MM.1S (cell line): ENCODE measurements around the gene TIMM21.

Experiments
- DNase-seq: peaks from one replicate; pipeline ENCODE4 v3.0.0-alpha.2; 2015
- H2AFZ ChIP-seq: fragments of 300-600 bp; sonication (generic); 2 replicates; pipeline ENCODE4 v1.6.0; 2016; ENCODE audit warnings: antibody characterized with exemption, low read length
- H3F3A ChIP-seq: fragments of 300-600 bp; sonication (generic); 2 replicates; pipeline ENCODE4 v1.6.1; 2016; ENCODE audit warnings: mild to moderate bottlenecking, antibody characterized with exemption, low read length, moderate library complexity, mixed read lengths; ENCODE audit not compliant: insufficient read depth
- H3K27ac ChIP-seq: fragments of 300-600 bp; sonication (generic); 2 replicates; pipeline ENCODE4 v1.5.1; 2016; ENCODE audit warnings: mild to moderate bottlenecking, low read length
- H3K27me3 ChIP-seq: fragments of 300-600 bp; sonication (generic); replicated peaks from 2 replicates; pipeline ENCODE4 v1.6.0; 2016; ENCODE audit warnings: low read length; ENCODE audit not compliant: insufficient read depth
- H3K36me3 ChIP-seq: fragments of 300-600 bp; sonication (generic); replicated peaks from 2 replicates; pipeline ENCODE4 v1.6.1; 2016; ENCODE audit warnings: mild to moderate bottlenecking, low read length, mixed read lengths; ENCODE audit not compliant: insufficient read depth
- H3K4me1 ChIP-seq: fragments of 300-600 bp; sonication (generic); 2 replicates; pipeline ENCODE4 v1.6.1; 2016; ENCODE audit warnings: low read length, mixed read lengths
- H3K4me2 ChIP-seq: fragments of 300-600 bp; sonication (generic); 2 replicates; pipeline ENCODE4 v1.6.0; 2016; ENCODE audit warnings: low read depth, low read length
- H3K4me3 ChIP-seq: fragments of 300-600 bp; sonication (generic); 2 replicates; pipeline ENCODE4 v1.5.1; 2016; ENCODE audit warnings: low read length, mixed read lengths
- H3K79me2 ChIP-seq: fragments of 300-600 bp; sonication (generic); 2 replicates; pipeline ENCODE4 v1.6.1; 2016; ENCODE audit warnings: mixed run types, low read length, mixed read lengths
- H3K9ac ChIP-seq: fragments of 300-600 bp; sonication (generic); 2 replicates; pipeline ENCODE4 v1.6.1; 2016; ENCODE audit warnings: low read length, mixed read lengths
- H3K9me2 ChIP-seq: fragments of 300-600 bp; sonication (generic); replicated peaks from 2 replicates; pipeline ENCODE4 v1.6.1; 2016; ENCODE audit warnings: mild to moderate bottlenecking, low read length, mixed read lengths; ENCODE audit not compliant: insufficient read depth
- H3K9me3 ChIP-seq: fragments of 300-600 bp; sonication (generic); replicated peaks from 2 replicates; pipeline ENCODE4 v1.6.1; 2016; ENCODE audit warnings: mild to moderate bottlenecking, low read length, mixed read lengths; ENCODE audit not compliant: insufficient read depth
- H4K20me1 ChIP-seq: fragments of 300-600 bp; sonication (generic); 2 replicates; pipeline ENCODE4 v1.6.1; 2016; ENCODE audit warnings: mild to moderate bottlenecking, low read length, moderate library complexity, mixed read lengths; ENCODE audit not compliant: insufficient read depth
- EZH2 ChIP-seq: fragments of 300-600 bp; sonication (generic); optimal IDR thresholded peaks from 2 replicates; pipeline ENCODE3; 2017; ENCODE audit warnings: low read depth, mild to moderate bottlenecking, antibody characterized with exemption, low read length, mixed read lengths
- EZH2phosphoT487 ChIP-seq: fragments of 300-600 bp; sonication (generic); IDR thresholded peaks from 2 replicates; pipeline ENCODE4 v1.6.1; 2018; ENCODE audit warnings: antibody characterized with exemption, low read length
- TF ChIP-seq, protein P1 (sequence below): fragments of 300-600 bp; sonication (generic); IDR thresholded peaks from 2 replicates; pipeline ENCODE4 v1.5.1; 2016; ENCODE audit warnings: antibody characterized with exemption, low read length, mixed read lengths

TIMM21 gene

GRCh38 chr18:74148543-74149070 lies 284 bp downstream of the TIMM21 start:
- H3K4me2 ChIP-seq: peak overlapping the region; percentile 80
- peaks cover 52% of the 10 kb centered on the region for H3K79me2 ChIP-seq

DNA sequence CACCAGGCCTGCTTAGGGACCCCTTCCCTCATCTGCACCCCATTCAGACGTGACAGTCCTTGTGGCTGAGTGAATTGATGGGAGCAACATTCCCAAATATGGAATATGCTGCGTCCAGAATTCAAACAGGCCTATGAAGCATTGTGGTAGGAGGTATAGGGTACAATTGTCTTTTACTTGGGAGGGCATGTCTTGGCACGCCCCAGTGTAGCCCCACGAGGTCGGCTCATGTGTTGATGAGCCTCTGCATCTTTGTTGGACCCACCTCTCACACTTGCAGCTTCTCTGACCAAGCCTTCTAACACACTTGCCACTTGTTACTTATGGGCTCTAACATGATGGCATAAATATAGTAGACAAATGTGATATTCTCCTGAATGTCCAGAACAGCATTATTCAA lies 1.6 kb downstream of the TIMM21 start:
- Histone ChIP-seq H3K4me1 (peaks cover 22% of the 10 kb centered on the region), H4K20me1 (no peaks in the 10 kb centered on the region), H3K4me3 (peak overlapping the region; percentile 91), H3F3A (peaks cover 9% of the 10 kb centered on the region; the same call in 1 of the 2 replicates), H3K79me2 (peaks cover 62% of the 10 kb centered on the region), H3K27ac (no peak overlapping the region), H3K27me3 (no peaks in the 10 kb centered on the region), H3K4me2 (peak overlapping the region; percentile 80), H3K9me3 (no peaks in the 10 kb centered on the region), H3K9ac (peak overlapping the region; percentile 86; the same call in 1 of the 2 replicates), H3K36me3 (no peaks in the 10 kb centered on the region), H3K9me2 (no peaks in the 10 kb centered on the region), H2AFZ (no peak overlapping the region)
- DNase-seq: no peak
- TF ChIP-seq EZH2: no peak
- TF ChIP-seq, protein P1, sequence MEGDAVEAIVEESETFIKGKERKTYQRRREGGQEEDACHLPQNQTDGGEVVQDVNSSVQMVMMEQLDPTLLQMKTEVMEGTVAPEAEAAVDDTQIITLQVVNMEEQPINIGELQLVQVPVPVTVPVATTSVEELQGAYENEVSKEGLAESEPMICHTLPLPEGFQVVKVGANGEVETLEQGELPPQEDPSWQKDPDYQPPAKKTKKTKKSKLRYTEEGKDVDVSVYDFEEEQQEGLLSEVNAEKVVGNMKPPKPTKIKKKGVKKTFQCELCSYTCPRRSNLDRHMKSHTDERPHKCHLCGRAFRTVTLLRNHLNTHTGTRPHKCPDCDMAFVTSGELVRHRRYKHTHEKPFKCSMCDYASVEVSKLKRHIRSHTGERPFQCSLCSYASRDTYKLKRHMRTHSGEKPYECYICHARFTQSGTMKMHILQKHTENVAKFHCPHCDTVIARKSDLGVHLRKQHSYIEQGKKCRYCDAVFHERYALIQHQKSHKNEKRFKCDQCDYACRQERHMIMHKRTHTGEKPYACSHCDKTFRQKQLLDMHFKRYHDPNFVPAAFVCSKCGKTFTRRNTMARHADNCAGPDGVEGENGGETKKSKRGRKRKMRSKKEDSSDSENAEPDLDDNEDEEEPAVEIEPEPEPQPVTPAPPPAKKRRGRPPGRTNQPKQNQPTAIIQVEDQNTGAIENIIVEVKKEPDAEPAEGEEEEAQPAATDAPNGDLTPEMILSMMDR: no peak
- no peak for TF ChIP-seq EZH2phosphoT487

More at GRCh38 chr18:74148543-74149070, 284 bp downstream of the TIMM21 start:
- Histone ChIP-seq H3K36me3 (no peaks in the 10 kb centered on the region), H3K27ac (peak overlapping the region; percentile 41; the same call in 1 of the 2 replicates), H3K4me3 (peak overlapping the region; percentile 91), H2AFZ (peak overlapping the region; percentile 67), H3F3A (peaks cover 9% of the 10 kb centered on the region; the same call in 1 of the 2 replicates), H3K4me1 (peaks cover 22% of the 10 kb centered on the region), H3K27me3 (no peaks in the 10 kb centered on the region), H3K9me2 (no peaks in the 10 kb centered on the region), H3K9me3 (no peaks in the 10 kb centered on the region), H3K9ac (peak overlapping the region; percentile 86), H4K20me1 (no peaks in the 10 kb centered on the region)
- DNase-seq: no peak
- TF ChIP-seq, protein P1: no peak
- TF ChIP-seq EZH2 (no peak), EZH2phosphoT487 (no peak)

DNA sequence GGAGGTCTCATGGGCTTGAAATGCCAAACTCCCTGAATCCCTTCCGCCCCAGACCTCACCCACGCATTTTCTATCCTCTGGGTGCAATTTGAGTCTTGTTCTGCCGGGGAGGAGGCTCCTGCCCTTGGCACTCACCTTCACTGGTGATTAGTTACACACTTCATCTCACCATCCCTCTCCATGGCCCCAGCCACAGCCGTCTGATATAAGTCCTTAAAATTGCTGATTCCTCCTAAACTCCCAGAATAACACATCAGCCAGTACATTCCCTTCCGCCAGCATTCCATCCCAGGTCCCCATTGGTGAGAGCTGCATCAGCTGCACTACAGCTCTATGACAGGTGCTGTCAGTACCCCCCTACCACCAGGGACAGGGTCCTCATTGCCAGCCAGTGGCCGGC lies 3.9 kb downstream of the TIMM21 start:
- peaks cover 16% of the 10 kb centered on the region for H3K4me1 ChIP-seq
- no peak overlapping the region for H3K27ac ChIP-seq
- no peak for DNase-seq
- H3F3A ChIP-seq: peaks cover 4% of the 10 kb centered on the region; the same call in 1 of the 2 replicates
- no peaks in the 10 kb centered on the region for H3K9me3 ChIP-seq
- H3K27me3 ChIP-seq: no peaks in the 10 kb centered on the region
- H3K9ac ChIP-seq: no peak overlapping the region
- H4K20me1 ChIP-seq: no peaks in the 10 kb centered on the region
- no peaks in the 10 kb centered on the region for H3K36me3 ChIP-seq
- H3K4me2 ChIP-seq: no peak overlapping the region
- no peak for TF ChIP-seq EZH2
- TF ChIP-seq, protein P1: no peak
- TF ChIP-seq EZH2phosphoT487: no peak
- H2AFZ ChIP-seq: no peak overlapping the region
- no peaks in the 10 kb centered on the region for H3K9me2 ChIP-seq
- no peak overlapping the region for H3K4me3 ChIP-seq
- peaks cover 74% of the 10 kb centered on the region for H3K79me2 ChIP-seq
